Measurements from ENCODE around the gene GAB1.

DNA sequence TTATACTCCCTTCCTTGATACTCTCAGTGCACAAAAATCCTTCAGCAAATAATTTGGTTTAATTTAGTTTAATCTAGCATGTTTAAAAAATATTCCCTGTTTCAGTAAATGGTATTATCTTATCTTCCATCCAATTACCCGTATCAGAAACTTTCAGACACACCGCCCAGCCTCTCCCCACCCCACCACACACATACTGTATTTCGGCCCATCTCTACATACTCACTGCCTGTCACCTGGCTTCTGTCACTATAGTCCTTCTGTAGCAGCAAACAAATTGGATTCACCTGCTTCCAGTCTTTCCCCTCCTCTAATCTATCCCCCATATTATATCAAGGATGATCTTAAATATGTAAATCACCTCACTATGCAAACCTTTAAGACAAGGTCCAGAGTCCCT lies 24.8 kb upstream of the GAB1 start:
- TF ChIP-seq EZH2 (IDR thresholded peaks at IDR 0.05) (no peak), FOXP2 (optimal IDR thresholded peaks at IDR 0.05; ENCODE audit: control extremely low read depth, extremely low read length, insufficient read depth) (no peak), POLR2AphosphoS5 (IDR thresholded peaks at IDR 0.05; ENCODE audit: borderline replicate concordance, low read depth, low read length) (no peak)
